Gastrocnemius medialis (tissue), 4 donors: ENCODE measurements around the gene HOXC11. TPM values are rescaled to one million over a fixed set of nuclear protein-coding genes. Genes with fewer than 3 reads are reported as not detected.

Experiments
- ATAC-seq, 2 donors: fragments of 150-250 bp; one replicate each; pipeline ENCODE4 v1.9.1; 2016
- DNase-seq, 2 donors: peaks; one replicate each; pipeline ENCODE4 v3.0.0-alpha.2; 2019
- H3K27ac ChIP-seq, 4 donors: fragments of 200-600 bp; sonication (generic); 1 replicate in 1 of 4; 2 replicates in 3 of 4; pipeline ENCODE4 v1.5.1; 2016 to 2018; ENCODE audit warnings: mild to moderate bottlenecking in 2 of 4, moderate library complexity in 1 of 4
- H3K27me3 ChIP-seq, 3 donors: fragments of 200-600 bp; sonication (generic) in 2 of 3; 1 replicate in 1 of 3; 2 replicates in 2 of 3; pipeline versions ENCODE4 v1.5.1 to v1.6.0; 2016 to 2019; ENCODE audit warnings: mild to moderate bottlenecking in 1 of 3, moderate library complexity in 1 of 3
- H3K36me3 ChIP-seq, 2 donors: fragments of 200-600 bp; sonication (generic) in 1 of 2; one replicate each; pipeline ENCODE4 v1.5.1; 2017 to 2018
- H3K4me1 ChIP-seq, 2 donors: fragments of 200-600 bp; sonication (generic) in 1 of 2; one replicate each; pipeline ENCODE4 v1.5.1; 2016 to 2017; ENCODE audit warnings: mild to moderate bottlenecking in 2 of 2
- H3K4me3 ChIP-seq, 4 donors: fragments of 200-600 bp; sonication (generic) in 3 of 4; 1 replicate in 1 of 4; 2 replicates in 3 of 4; pipeline ENCODE4 v1.5.1; 2016 to 2019; ENCODE audit warnings: mild to moderate bottlenecking in 2 of 4
- H3K9me3 ChIP-seq, 3 donors: fragments of 200-600 bp; sonication (generic) in 2 of 3; 1 replicate in 1 of 3; 2 replicates in 2 of 3; pipeline ENCODE4 v1.5.1; 2016 to 2019
- POLR2A ChIP-seq, 2 donors: fragments of 450-650 bp; IDR thresholded peaks; one replicate each; pipeline ENCODE4 v1.6.1; 2017; ENCODE audit warnings: antibody characterized with exemption in 2 of 2, mild to moderate bottlenecking in 2 of 2, moderate library complexity in 2 of 2
- in situ Hi-C, 4 donors: fragments of 200-750 bp; cut with MboI; loops; one replicate each; pipeline versions ENCODE4 v1.15.0 to v1.8.0; 2017; ENCODE audit warnings: low sequenced_read_pairs in 4 of 4
- intact Hi-C: fragments of 100-400 bp; cut with DNase I; formaldehyde crosslinking; loops from one replicate; pipeline ENCODE4 v1.15.1; 2023; ENCODE audit warnings: low total_unique reads
- total RNA-seq, 4 donors: library from RNA; depleted of rRNA; stranded (reverse); fragments of >200 nt; gene quantifications; one replicate each; pipeline versions ENCODE4 v1.1.0 to v1.2.3, GENCODE V29; 2016
- TF ChIP-seq, protein P1 (sequence below), 5 experiments: fragments of 450-650 bp in 3 of 5; fragments of 200-600 bp in 2 of 5; sonication (generic) in 2 of 5; IDR thresholded peaks in 4 of 5; conservative IDR thresholded peaks in 1 of 5; 1 replicate in 4 of 5; 2 replicates in 1 of 5; pipeline ENCODE4 v1.5.1; 2016 to 2019; ENCODE audit warnings: antibody characterized with exemption in 5 of 5, mild to moderate bottlenecking in 3 of 5, moderate library complexity in 3 of 5

HOXC11 gene
- total RNA-seq, 4 donors from 2014 or later, result 0.24 to 1.1 (median 0.44) TPM

DNA sequence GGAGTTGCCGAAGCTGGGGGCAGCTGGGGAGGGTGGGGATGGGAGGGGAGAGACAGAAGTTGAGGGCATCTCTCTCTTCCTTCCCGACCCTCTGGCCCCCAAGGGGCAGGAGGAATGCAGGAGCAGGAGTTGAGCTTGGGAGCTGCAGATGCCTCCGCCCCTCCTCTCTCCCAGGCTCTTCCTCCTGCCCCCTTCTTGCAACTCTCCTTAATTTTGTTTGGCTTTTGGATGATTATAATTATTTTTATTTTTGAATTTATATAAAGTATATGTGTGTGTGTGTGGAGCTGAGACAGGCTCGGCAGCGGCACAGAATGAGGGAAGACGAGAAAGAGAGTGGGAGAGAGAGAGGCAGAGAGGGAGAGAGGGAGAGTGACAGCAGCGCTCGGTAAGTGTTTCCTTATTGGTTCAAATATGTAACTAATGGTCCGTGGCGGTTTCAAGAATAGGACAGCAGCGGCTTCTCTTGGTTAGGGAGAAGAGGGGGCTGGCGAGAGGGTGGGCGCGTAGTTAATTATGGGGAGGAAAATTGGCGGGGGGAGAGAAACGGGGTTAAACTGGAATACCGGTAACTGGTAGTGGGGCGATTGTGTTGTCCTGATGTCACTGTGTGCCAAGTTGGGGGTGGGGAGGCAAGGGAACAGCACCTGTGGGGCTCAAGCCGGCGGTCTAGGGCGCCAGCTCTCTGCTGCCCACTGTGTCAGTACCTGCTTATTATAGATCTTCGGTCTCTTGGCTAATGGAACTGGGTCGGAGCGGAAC is 44.3 kb downstream of the HOXC11 start:
- H3K36me3 ChIP-seq, result no peaks in the 10 kb centered on the region
- peak overlapping the region; percentile 94 to 100 (median 98) for H3K27ac ChIP-seq
- ATAC-seq (peak; percentile 49 to 51), DNase-seq (peak; percentile 73 to 88)
- peak overlapping the region; percentile 62 to 70 (median 68) for H3K4me3 ChIP-seq
- in situ Hi-C loops, result loop anchor here in 2 of 4 donors (10.0 to 25.0 kb wide), 2 partner anchors 188 to 345 kb away; partner anchors contain the start of gene GPR84 (in 2 of the 2)
- no peaks in the 10 kb centered on the region for H3K27me3 ChIP-seq
- no peaks in the 10 kb centered on the region for H3K9me3 ChIP-seq
- peaks cover 56 to 63% of the 10 kb centered on the region in 2 donors for H3K4me1 ChIP-seq
- TF ChIP-seq, protein P1, sequence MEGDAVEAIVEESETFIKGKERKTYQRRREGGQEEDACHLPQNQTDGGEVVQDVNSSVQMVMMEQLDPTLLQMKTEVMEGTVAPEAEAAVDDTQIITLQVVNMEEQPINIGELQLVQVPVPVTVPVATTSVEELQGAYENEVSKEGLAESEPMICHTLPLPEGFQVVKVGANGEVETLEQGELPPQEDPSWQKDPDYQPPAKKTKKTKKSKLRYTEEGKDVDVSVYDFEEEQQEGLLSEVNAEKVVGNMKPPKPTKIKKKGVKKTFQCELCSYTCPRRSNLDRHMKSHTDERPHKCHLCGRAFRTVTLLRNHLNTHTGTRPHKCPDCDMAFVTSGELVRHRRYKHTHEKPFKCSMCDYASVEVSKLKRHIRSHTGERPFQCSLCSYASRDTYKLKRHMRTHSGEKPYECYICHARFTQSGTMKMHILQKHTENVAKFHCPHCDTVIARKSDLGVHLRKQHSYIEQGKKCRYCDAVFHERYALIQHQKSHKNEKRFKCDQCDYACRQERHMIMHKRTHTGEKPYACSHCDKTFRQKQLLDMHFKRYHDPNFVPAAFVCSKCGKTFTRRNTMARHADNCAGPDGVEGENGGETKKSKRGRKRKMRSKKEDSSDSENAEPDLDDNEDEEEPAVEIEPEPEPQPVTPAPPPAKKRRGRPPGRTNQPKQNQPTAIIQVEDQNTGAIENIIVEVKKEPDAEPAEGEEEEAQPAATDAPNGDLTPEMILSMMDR (IDR thresholded peaks at IDR 0.05 in 4 of 5, conservative IDR thresholded peaks at IDR 0.05 in 1 of 5), result no peak
- TF ChIP-seq POLR2A (IDR thresholded peaks at IDR 0.05), result no peak
- intact Hi-C loops, result loop anchor here (5.0 kb wide), 1 partner anchor 265 kb away; the partner anchor contains the start of genes CBX5 and HNRNPA1

DNA sequence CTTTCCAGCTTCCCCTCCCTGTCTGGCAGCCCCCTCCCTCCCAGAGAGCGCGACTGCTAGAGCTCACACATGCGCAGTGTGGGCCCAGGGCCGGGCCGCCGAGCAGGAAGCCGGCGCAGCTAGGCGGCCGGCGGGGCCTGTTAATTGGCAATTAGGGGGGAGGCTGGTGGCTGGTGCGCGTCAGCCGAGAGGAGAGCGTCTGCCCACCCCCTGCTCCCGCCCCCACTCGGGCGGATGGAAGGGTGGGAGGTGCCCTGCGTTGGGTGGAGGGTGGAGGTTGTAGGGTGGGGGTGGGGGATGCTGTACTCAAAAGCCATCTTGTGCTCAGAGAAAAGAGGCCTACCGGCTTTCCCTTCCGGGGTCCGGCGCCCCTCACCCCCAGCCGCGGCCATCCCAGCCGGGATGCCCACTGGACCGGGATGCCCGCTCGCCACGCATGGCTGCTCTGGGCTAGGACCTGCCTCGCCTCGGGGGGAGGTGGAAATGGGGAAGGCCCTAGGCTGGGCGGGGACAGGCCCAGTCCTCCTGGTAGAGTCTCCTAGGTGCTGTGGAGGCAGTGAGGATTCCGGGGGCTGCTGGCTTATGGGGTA is 45.0 kb downstream of the HOXC11 start:
- in situ Hi-C loops, result loop anchor here in 2 of 4 donors (10.0 to 25.0 kb wide), 2 partner anchors 187 to 344 kb away; partner anchors contain the start of gene GPR84 (in 2 of the 2)
- peaks cover 59 to 71% of the 10 kb centered on the region in 2 donors for H3K4me1 ChIP-seq

DNA sequence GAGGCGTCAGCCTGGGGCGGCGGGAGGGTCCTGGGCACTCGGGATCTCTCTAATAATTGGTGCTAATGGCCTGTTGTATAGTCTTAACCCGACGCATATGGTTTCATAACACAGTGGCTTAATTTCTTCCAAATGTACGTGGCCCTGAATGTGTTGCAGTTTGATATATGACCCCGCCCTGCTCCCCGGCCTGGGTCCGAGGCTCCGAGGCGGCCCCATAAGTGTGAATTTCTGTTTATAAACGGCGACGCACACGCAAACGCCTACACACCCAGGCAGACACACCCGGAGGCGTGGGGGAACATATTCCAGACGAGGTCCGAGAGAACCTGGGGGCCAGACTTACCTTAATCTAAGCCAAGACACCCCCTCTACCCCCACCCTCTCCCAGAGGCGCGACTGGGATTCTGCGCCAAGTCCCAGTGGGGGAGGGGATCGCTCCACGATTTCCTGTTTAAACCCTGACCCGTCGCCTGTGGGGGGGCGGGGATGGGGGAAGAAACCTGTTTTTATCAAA is 45.6 kb downstream of the HOXC11 start:
- in situ Hi-C loops (loop anchor here in 2 of 4 donors (10.0 to 25.0 kb wide), 2 partner anchors 186 to 344 kb away; partner anchors contain the start of gene GPR84 (in 2 of the 2)), intact Hi-C loops (loop anchor here (2.0 to 5.0 kb wide), 2 partner anchors 32 to 264 kb away; partner anchors contain the start of genes CBX5 and HNRNPA1)
- Histone ChIP-seq H3K9me3 (no peaks in the 10 kb centered on the region), H3K27me3 (no peaks in the 10 kb centered on the region), H3K4me1 (peaks cover 59 to 74% of the 10 kb centered on the region in 2 donors), H3K36me3 (no peaks in the 10 kb centered on the region), H3K27ac (peak overlapping the region; percentile 94 to 100 (median 98)), H3K4me3 (peak overlapping the region; percentile 62 to 70 (median 68))
- TF ChIP-seq, protein P1 (IDR thresholded peaks at IDR 0.05 in 4 of 5, conservative IDR thresholded peaks at IDR 0.05 in 1 of 5), result no peak
- TF ChIP-seq POLR2A (IDR thresholded peaks at IDR 0.05), result no peak
- ATAC-seq (peak in 1 of 2 donors; percentile 5), DNase-seq (peak in 1 of 2 donors; percentile 68)

More for the DNA sequence above, 45.0 kb downstream of the HOXC11 start:
- H3K27me3 ChIP-seq, result no peaks in the 10 kb centered on the region
- intact Hi-C loops, result loop anchor here (2.0 to 5.0 kb wide), 2 partner anchors 31 to 264 kb away; partner anchors contain the start of genes CBX5 and HNRNPA1
- H3K9me3 ChIP-seq, result no peaks in the 10 kb centered on the region
- DNase-seq (peak; percentile 80 to 86), ATAC-seq (peak; percentile 49 to 56)
- peak; percentile 84 to 89 for TF ChIP-seq POLR2A (IDR thresholded peaks at IDR 0.05)
- TF ChIP-seq, protein P1 (IDR thresholded peaks at IDR 0.05 in 4 of 5, conservative IDR thresholded peaks at IDR 0.05 in 1 of 5), result peak in 1 of 5 experiments; percentile 26
- peak overlapping the region; percentile 62 to 70 (median 68) for H3K4me3 ChIP-seq
- no peaks in the 10 kb centered on the region for H3K36me3 ChIP-seq
- H3K27ac ChIP-seq, result peak overlapping the region; percentile 94 to 100 (median 98)

DNA sequence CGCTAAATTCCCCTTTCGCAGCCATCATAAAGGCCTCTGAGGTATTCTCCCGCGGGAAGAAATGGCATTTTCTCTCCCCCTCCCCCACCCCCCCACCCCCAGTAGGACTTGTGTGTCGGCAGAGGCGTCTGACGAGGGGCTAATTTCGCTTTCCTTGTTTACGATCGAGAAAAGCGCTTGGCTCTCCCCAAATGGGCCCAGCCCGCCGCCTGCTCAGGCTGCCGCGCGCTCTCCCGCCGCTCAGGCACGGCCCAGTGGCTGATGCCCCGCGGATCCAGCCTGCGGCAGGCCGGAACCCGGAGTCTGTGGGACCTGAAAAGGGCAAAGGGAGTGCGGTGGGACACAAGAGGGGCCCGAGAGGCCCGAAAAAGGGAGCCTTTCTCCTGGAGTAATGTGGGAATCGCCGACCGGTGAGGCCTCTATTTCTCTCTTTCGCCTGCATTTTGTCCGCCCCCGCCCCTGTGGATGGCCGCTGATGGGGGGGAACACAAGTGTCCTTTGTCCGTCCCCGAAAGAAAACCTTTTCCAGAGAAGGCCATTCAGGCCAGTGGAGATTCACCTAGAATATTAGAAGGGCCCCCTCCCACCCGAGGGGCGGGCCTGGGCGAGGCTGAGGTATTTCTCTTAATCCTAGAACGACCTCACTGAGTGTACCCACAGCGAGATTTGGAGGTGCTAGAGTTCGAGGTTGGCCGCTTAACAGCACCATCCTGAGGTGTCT is 46.3 kb downstream of the HOXC11 start:
- no peak for TF ChIP-seq POLR2A (IDR thresholded peaks at IDR 0.05)
- TF ChIP-seq, protein P1 (IDR thresholded peaks at IDR 0.05 in 4 of 5, conservative IDR thresholded peaks at IDR 0.05 in 1 of 5), result no peak
- intact Hi-C loops, result loop anchor here (2.0 to 5.0 kb wide), 2 partner anchors 32 to 263 kb away; partner anchors contain the start of genes CBX5 and HNRNPA1
- ATAC-seq (no peak), DNase-seq (no peak)
- no peaks in the 10 kb centered on the region for H3K36me3 ChIP-seq
- H3K27ac ChIP-seq, result peak overlapping the region; percentile 94 to 100 (median 98)
- H3K27me3 ChIP-seq, result no peaks in the 10 kb centered on the region
- no peaks in the 10 kb centered on the region for H3K9me3 ChIP-seq
- in situ Hi-C loops, result loop anchor here in 2 of 4 donors (10.0 to 25.0 kb wide), 2 partner anchors 186 to 343 kb away; partner anchors contain the start of gene GPR84 (in 2 of the 2)
- H3K4me3 ChIP-seq, result peak overlapping the region; percentile 62 to 70 (median 68)
- peaks cover 57 to 74% of the 10 kb centered on the region in 2 donors for H3K4me1 ChIP-seq
